KOPT-K1 (cell line): ENCODE data around the gene IL20RA.

Source experiments
- H3K27ac ChIP-seq: fragments of 200-600 bp; sonication (generic); 2 replicates; pipeline ENCODE4 v1.5.1; 2016; ENCODE audit warnings: antibody characterized with exemption, mild to moderate bottlenecking, low read depth, low read length; ENCODE audit not compliant: poor library complexity, severe bottlenecking
- H3K36me3 ChIP-seq: fragments of 200-600 bp; sonication (generic); 2 replicates; pipeline ENCODE4 v1.5.1; 2017; ENCODE audit warnings: antibody characterized with exemption, mild to moderate bottlenecking, low read length, moderate library complexity; ENCODE audit not compliant: insufficient read depth
- H3K9me3 ChIP-seq: fragments of 200-600 bp; sonication (generic); 2 replicates; pipeline ENCODE4 v1.5.1; 2017; ENCODE audit warnings: antibody characterized with exemption, low read length, mild to moderate bottlenecking; ENCODE audit not compliant: insufficient read depth, poor library complexity, severe bottlenecking

Gene IL20RA

DNA sequence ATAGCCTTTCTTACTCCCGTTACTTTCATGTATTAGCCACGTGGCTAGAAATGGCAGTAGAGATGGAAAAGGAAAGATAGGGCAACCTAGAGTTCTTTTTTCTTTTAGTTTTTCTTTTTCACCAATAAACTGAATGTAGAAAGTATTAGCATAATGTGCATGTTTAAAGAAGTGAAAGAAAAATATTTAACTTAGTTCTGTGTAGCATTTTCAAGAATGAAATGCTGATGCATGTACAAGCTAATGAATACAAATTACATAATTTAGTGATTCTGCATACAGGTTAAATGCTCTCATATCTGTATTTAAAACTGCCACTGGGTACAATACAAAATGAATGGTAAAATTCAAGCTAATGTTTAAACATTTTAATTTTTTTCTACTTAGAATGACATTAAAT, 22.6 kb upstream of the IL20RA start:
- no peaks in the 10 kb centered on the region for H3K36me3 ChIP-seq
- H3K9me3 ChIP-seq: no peaks in the 10 kb centered on the region
- H3K27ac ChIP-seq: no peak overlapping the region

DNA sequence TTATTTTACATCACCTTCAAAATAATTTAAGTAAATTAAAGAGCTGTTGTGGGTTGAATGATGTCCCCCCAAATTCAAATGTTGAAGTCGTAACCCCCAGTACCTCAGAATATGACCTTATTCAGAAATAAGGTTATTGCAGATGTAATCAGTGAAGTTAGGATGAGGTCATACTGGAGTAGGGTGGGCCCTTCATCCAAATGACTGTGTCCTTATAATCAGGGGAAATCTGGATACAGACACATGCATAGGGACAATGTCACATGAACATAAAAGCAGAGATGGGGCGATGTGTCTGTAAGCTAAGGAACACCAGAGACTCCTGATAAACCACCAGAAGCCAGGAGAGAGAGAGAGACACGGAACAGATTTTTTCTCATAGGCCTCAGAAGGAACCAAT, 13.3 kb upstream of the IL20RA start:
- Histone ChIP-seq H3K9me3 (no peaks in the 10 kb centered on the region), H3K36me3 (no peaks in the 10 kb centered on the region), H3K27ac (no peak overlapping the region)

DNA sequence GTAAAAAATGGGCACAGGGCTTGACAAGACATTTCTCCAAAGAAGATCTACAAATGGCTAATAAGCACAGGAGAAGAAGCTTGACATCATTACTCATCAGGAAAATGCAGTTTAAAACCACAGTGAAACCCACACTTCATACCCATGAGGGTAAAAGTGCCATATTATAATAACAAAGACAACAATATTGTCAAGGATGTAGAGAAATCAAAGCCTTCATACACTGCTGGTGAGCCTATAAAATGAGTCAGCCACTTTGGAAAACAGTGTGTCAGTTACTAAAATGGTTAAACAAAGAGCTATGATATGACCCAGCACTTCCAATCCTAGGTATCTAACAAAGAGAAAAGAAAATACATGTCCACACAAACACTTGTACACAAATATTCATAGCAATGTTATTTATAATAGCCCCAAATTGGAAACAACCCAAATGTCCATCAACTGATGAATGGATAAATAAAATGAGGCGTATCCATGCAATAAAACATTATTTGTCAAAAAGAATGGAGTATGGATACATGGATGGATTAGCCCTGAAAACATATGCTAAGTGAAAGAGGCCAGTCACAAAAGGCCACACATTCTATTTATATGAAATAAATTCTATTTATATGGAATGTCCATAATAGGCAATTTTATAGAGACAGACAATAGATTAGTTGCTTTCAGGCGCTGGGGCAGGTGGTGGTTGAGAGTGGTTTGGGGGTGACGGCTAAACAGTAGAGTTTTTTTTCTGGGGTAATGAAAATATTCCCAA, 11.5 kb upstream of the IL20RA start:
- Histone ChIP-seq H3K36me3 (no peaks in the 10 kb centered on the region), H3K9me3 (no peaks in the 10 kb centered on the region), H3K27ac (no peak overlapping the region)

- H3K27ac ChIP-seq: no peak overlapping the region
- no peaks in the 10 kb centered on the region for H3K36me3 ChIP-seq
- H3K9me3 ChIP-seq: no peaks in the 10 kb centered on the region
Measured at GRCh38 chr6:137051790-137052472, 7.2 kb upstream of the IL20RA start.

GRCh38 chr6:137049095-137049494, 4.3 kb upstream of the IL20RA start:
- H3K36me3 ChIP-seq: no peaks in the 10 kb centered on the region
- H3K9me3 ChIP-seq: no peaks in the 10 kb centered on the region
- no peak overlapping the region for H3K27ac ChIP-seq

GRCh38 chr6:137046871-137047412, 2.2 kb upstream of the IL20RA start:
- Histone ChIP-seq H3K36me3 (no peaks in the 10 kb centered on the region), H3K9me3 (no peaks in the 10 kb centered on the region), H3K27ac (no peak overlapping the region)

DNA sequence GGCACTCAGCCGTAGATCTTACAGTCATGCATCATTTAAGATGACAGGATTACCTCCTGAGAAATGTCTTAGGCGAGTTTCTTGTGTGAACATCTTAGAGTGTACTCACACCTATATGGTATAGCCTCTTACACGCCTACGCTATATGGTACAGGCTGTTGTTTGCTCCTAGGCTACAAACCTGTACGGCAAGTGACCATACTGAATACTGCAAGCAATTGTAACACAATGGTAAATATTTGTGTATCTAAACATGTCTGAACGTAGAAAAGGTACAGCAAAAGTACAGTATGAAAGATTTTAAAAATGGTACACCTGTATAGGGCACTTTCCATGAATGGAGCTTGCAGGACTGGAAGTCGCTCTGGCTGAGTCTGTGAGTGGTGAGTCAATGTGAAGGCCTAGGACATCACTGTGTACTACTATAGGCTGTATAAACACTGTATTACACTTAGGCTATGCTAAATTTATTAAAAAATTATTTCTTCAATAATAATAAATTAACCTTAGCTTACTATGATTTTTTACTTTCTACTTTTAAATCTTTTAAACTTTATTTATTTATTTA, 541 bp upstream of the IL20RA start:
- Histone ChIP-seq H3K36me3 (no peaks in the 10 kb centered on the region), H3K9me3 (no peaks in the 10 kb centered on the region), H3K27ac (no peak overlapping the region)

DNA sequence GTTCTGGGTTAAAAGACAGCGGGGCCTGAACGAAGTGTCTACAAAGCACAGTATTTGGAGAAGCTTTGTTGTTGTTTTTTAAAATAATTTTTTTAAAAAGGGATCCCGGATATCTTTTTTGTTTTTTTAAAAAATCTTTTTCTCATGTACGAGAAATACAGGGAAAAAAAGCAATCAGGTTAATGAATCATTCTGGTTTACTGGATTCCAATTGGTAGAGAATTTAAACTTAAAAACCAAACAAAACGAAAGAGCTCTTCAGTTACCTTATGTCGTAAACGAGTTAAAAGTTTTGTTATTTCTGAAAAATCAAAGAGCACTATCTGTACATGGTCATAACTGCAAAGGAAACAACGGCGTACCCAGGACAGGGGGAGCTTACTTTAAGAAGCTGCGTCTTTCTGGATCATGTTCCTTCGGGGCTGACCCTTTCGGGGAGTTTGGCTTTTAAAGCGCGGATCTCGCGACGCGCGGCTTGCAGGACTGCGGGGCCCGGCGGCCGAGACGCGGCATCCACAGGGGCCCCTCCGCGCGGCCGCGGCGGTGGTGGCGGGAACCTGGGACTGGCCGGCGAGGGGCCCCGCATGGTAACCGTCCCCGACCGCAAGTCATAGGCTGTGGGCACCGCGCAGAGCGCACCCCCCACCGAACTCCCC, 927 bp downstream of the IL20RA start:
- H3K9me3 ChIP-seq: no peaks in the 10 kb centered on the region
- no peaks in the 10 kb centered on the region for H3K36me3 ChIP-seq
- no peak overlapping the region for H3K27ac ChIP-seq

DNA sequence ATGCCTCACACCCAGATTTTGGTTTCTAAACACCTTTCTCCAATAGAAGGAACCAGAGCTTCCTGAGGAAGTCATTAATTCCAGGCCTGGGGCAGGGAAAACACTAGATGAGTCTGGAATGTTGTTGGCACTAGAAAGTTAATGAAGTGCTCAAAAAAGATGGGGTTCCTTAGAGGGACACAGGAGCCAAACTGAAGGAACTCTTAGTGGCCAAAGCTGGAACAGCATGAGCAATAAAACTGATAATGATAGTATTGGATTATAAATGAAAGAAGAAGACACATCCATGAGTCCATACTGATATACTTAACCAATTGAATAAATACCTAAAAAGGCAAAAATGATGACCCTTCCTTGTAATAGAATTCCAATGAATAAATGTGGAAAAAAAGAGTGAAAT, 4.4 kb downstream of the IL20RA start:
- no peak overlapping the region for H3K27ac ChIP-seq
- H3K9me3 ChIP-seq: no peaks in the 10 kb centered on the region
- H3K36me3 ChIP-seq: no peaks in the 10 kb centered on the region

DNA sequence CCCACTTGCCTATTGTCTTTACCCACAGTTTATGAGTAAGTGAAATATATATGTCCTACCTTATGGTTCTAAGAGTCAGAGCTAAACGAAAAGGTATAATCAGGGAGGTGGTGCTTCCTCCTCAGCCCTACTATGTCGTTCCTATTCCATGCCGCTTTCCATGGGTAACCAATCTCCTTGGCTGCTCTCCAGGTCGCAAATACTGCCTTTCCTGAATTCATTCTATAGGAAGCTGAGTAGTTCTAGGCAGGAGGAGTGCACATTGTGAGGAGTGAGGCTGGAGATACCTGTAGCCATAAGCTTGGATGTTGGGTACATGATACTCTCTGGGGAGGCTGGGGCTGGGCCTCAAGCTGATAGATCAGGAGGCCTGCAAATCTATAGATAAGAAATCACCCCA, 5.8 kb downstream of the IL20RA start:
- H3K9me3 ChIP-seq: no peaks in the 10 kb centered on the region
- H3K36me3 ChIP-seq: no peaks in the 10 kb centered on the region
- no peak overlapping the region for H3K27ac ChIP-seq

- Histone ChIP-seq H3K9me3 (no peaks in the 10 kb centered on the region), H3K27ac (no peak overlapping the region), H3K36me3 (no peaks in the 10 kb centered on the region)
Measured at GRCh38 chr6:137036566-137037300, 8.0 kb downstream of the IL20RA start.

- H3K27ac ChIP-seq: no peak overlapping the region
- H3K9me3 ChIP-seq: no peaks in the 10 kb centered on the region
- H3K36me3 ChIP-seq: no peaks in the 10 kb centered on the region
Measured at GRCh38 chr6:137033828-137034227, 10.9 kb downstream of the IL20RA start.

- no peak overlapping the region for H3K27ac ChIP-seq
- no peaks in the 10 kb centered on the region for H3K9me3 ChIP-seq
- H3K36me3 ChIP-seq: no peaks in the 10 kb centered on the region
Measured at GRCh38 chr6:137031122-137031521, 13.6 kb downstream of the IL20RA start.

DNA sequence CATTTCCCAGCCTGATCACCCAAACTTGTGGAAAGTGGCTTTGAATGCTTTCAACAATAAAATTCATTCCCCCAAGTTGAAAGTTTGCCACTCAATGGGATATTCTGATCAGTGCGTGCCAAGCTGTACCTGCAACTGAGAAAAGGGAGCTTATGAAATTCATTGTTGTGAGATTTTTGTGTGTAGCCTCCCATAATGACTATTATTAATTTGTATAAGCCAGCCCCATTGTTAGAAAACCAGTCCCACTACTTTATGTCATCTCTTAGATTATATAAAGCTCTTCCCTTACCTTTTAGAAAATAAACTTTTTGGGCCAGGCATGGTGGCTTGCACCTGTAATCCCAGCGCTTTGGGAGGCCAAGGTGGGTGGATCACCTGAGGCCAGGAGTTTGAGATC, 15.9 kb downstream of the IL20RA start:
- no peaks in the 10 kb centered on the region for H3K9me3 ChIP-seq
- no peaks in the 10 kb centered on the region for H3K36me3 ChIP-seq
- H3K27ac ChIP-seq: no peak overlapping the region
